HepG2 (cell line): ENCODE results near the gene RFTN1. TPM values are rescaled to one million over a fixed set of nuclear protein-coding genes. Genes with fewer than 3 reads are reported as not detected.

Source experiments
- ATAC-seq: fragments of 200-7000 bp; cut with Tn5 transposase; 3 replicates; pipeline ENCODE4 v1.9.1; 2020; ENCODE audit warnings: mild to moderate bottlenecking, moderate library complexity
- BruUV-seq: library from RNA; stranded (reverse); fragments of 400-500 nt; replicated peaks from 2 replicates; lab custom pipeline; 2021; lab: Mats Ljungman, UMichigan
- CTCF ChIA-PET: fragments of 300-600 bp; formaldehyde crosslinking; extraction: SDS; loops from one replicate; lab custom pipeline; 2021; ENCODE audit warnings: low total read pairs, inconsistent platforms, low intra/inter-chr PET ratio; lab: Yijun Ruan, JAX
- POLR2A ChIA-PET: fragments of 350-600 bp; sonication (Branson Sonifier 250); formaldehyde crosslinking; loops from one replicate; lab custom pipeline; 2020; ENCODE audit warnings: antibody characterized with exemption, inconsistent platforms; lab: Yijun Ruan, JAX
- DNase-seq: peaks from one replicate; pipeline ENCODE4 v3.0.0-alpha.2; 2015; ENCODE audit warnings: low spot score
- FAIRE-seq: peaks from 3 replicates; lab custom pipeline; 2011; peaks lifted over from hg19 to GRCh38; lab: Jason Lieb, UNC
- H2AFZ ChIP-seq: one replicate; pipeline ENCODE4 v1.6.1; 2011; ENCODE audit warnings: low read length, inconsistent platforms
- H3K27ac ChIP-seq: fragments of 300-600 bp; 3 replicates; pipeline ENCODE4 v1.8.0; 2011; ENCODE audit warnings: mixed run types, mild to moderate bottlenecking, mixed read lengths, low read length, inconsistent platforms; ENCODE audit not compliant: insufficient read depth; ENCODE audit errors: extremely low read length
- H3K27me3 ChIP-seq, 2 experiments: fragments of 200-600 bp in 1 of 2; 2 replicates in 1 of 2; 3 replicates in 1 of 2; pipeline versions ENCODE4 v1.6.0 to v1.8.0; 2011; ENCODE audit warnings: low read length in 2 of 2, mild to moderate bottlenecking in 2 of 2, moderate library complexity in 2 of 2, inconsistent platforms in 1 of 2; ENCODE audit not compliant: insufficient read depth in 2 of 2, control insufficient read depth in 1 of 2
- H3K36me3 ChIP-seq, 2 experiments: fragments of 200-600 bp in 1 of 2; replicated peaks in 1 of 2; 2 replicates in 1 of 2; 3 replicates in 1 of 2; pipeline versions ENCODE4 v1.5.1 to v1.8.0; 2011; ENCODE audit warnings: low read length in 2 of 2, inconsistent platforms in 1 of 2; ENCODE audit not compliant: insufficient read depth in 2 of 2, control insufficient read depth in 1 of 2
- H3K4me1 ChIP-seq: 2 replicates; pipeline ENCODE4 v1.5.1; 2012; ENCODE audit warnings: low read length, inconsistent platforms; ENCODE audit not compliant: insufficient read depth
- H3K4me2 ChIP-seq: 2 replicates; pipeline ENCODE4 v1.6.0; 2011; ENCODE audit warnings: low read depth, low read length, inconsistent platforms
- H3K4me3 ChIP-seq, 3 experiments: fragments of 200-600 bp in 1 of 3; sonication (generic), shearing (Covaris generic) in 1 of 3; replicated peaks in 1 of 3; 2 replicates each; pipeline ENCODE4 v1.5.1; 2011 to 2016; ENCODE audit warnings: low read length in 3 of 3, inconsistent platforms in 2 of 3, low read depth in 2 of 3, mild to moderate bottlenecking in 2 of 3, control low read depth in 1 of 3, mixed read lengths in 1 of 3; ENCODE audit not compliant: insufficient read depth in 1 of 3
- H3K79me2 ChIP-seq: one replicate; pipeline ENCODE4 v1.6.1; 2011; ENCODE audit warnings: low read length, inconsistent platforms; ENCODE audit not compliant: insufficient read depth
- H3K9ac ChIP-seq: 2 replicates; pipeline ENCODE4 v1.6.0; 2011; ENCODE audit warnings: mild to moderate bottlenecking, low read depth, low read length, inconsistent platforms; ENCODE audit not compliant: insufficient read depth
- H3K9me3 ChIP-seq: 2 replicates; pipeline ENCODE4 v1.5.1; 2012; ENCODE audit warnings: mild to moderate bottlenecking, low read length
- H4K20me1 ChIP-seq: 2 replicates; pipeline ENCODE4 v1.6.0; 2011; ENCODE audit warnings: inconsistent platforms, mild to moderate bottlenecking, low read length, moderate library complexity; ENCODE audit not compliant: insufficient read depth
- ERF ChIP-seq: IDR thresholded peaks from 2 replicates; pipeline ENCODE4 v1.6.1; 2018; ENCODE audit warnings: missing biosample characterization, missing genetic modification reagents
- FOSL1 ChIP-seq: sonication (generic); formaldehyde crosslinking; IDR thresholded peaks from 2 replicates; pipeline ENCODE4 v1.9.0; 2021; ENCODE audit warnings: missing genetic modification reagents, borderline replicate concordance
- MATR3 ChIP-seq: sonication (generic); formaldehyde crosslinking; IDR thresholded peaks from 2 replicates; pipeline ENCODE4 v1.4.0; 2020; ENCODE audit warnings: missing genetic modification reagents
- MTF2 ChIP-seq: sonication (generic); formaldehyde crosslinking; IDR thresholded peaks from 2 replicates; pipeline ENCODE4 v1.5.0; 2020; ENCODE audit warnings: missing genetic modification reagents, borderline replicate concordance
- ZBTB10 ChIP-seq: sonication (generic); formaldehyde crosslinking; IDR thresholded peaks from 2 replicates; pipeline ENCODE4 v1.4.0; 2020; ENCODE audit warnings: missing genetic modification reagents, borderline replicate concordance
- ZNF230 ChIP-seq: sonication (generic); formaldehyde crosslinking; IDR thresholded peaks from 2 replicates; pipeline ENCODE4 v1.4.0; 2020; ENCODE audit warnings: mild to moderate bottlenecking, missing genetic modification reagents
- ZNF235 ChIP-seq: sonication (generic); formaldehyde crosslinking; IDR thresholded peaks from 2 replicates; pipeline ENCODE4 v1.8.1; 2023; ENCODE audit warnings: mild to moderate bottlenecking, missing genetic modification reagents, borderline replicate concordance
- WGBS: methylation state at CpG from one replicate; pipeline ENCODE4 v1.1.6; 2017; ENCODE audit warnings: low lambda C conversion rate; 5-methylcytosine and 5-hydroxymethylcytosine counted together
- in situ Hi-C: cut with HindIII; loops from 2 replicates; pipeline ENCODE4 v1.10.0; 2017; ENCODE audit warnings: low pct_unique_long_range_greater_than_20kb; ENCODE audit not compliant: extremely low pct_ligation_motif_present
- intact Hi-C: fragments of 100-400 bp; cut with micrococcal nuclease; formaldehyde crosslinking; loops from one replicate; pipeline ENCODE4 v1.10.0; 2022; ENCODE audit not compliant: unreplicated experiment
- polyA plus RNA-seq, 8 experiments: library from polyadenylated mRNA; depleted of rRNA in 3 of 8; stranded (reverse) in 7 of 8; unstranded in 1 of 8; fragments of >200 nt; fragmentation: Illumina TruSeq in 4 of 8; extraction: Trizol in 4 of 8; gene quantifications; 2 replicates each; pipeline versions ENCODE4 v1.2.1 to v1.2.3, GENCODE V29; 2011 to 2016; ENCODE audit warnings: low read depth in 4 of 8, missing spikeins in 1 of 8, mixed read lengths in 1 of 8; ENCODE audit not compliant: insufficient read depth in 1 of 8
- total RNA-seq, 5 experiments: library from RNA; depleted of rRNA; stranded (reverse); fragments of >200 nt; fragmentation: Illumina TruSeq; extraction: Trizol; gene quantifications; 2 replicates each; pipeline ENCODE4 v1.2.3, GENCODE V29; 2016; ENCODE audit warnings: low read depth in 1 of 5

The RFTN1 gene
- total and polyA plus RNA-seq, 2 of the 13 experiments (the other 11 are each of a cell fraction or from before 2014, with no cell fraction given) = not detected

DNA sequence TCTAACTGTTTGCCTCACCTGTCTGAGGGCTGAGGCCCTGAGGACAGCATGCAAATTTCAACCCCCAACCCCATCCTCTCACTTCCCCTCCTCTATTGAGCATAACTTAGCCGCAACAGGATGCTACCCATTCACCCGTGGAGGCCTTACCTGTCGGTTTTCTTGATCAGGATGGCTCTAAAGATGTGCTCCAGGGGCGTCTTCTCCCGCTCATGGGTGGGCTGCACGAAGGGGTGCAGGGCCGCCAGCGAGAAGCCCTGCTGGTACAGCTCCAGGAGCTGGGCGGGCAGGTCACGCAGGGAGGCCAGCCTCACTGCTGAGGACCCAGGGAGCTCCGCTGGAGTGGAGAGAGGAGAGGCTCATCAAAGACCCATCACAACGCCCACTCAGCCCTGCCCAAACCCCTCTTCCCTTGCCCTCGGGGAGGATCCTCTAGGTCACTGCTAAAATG is 79.8 kb downstream of the RFTN1 start:
- Histone ChIP-seq H3K27me3 (peaks cover 1 to 11% of the 10 kb centered on the region in 2 experiments; a peak in 3 of 5 replicates), H3K9ac (no peak overlapping the region), H3K4me3 (no peak overlapping the region), H2AFZ (no peak overlapping the region), H3K27ac (no peak overlapping the region), H3K36me3 (no peaks in the 10 kb centered on the region), H3K4me2 (no peak overlapping the region), H3K4me1 (no peaks in the 10 kb centered on the region), H4K20me1 (no peaks in the 10 kb centered on the region), H3K9me3 (no peaks in the 10 kb centered on the region), H3K79me2 (no peaks in the 10 kb centered on the region)
- FAIRE-seq (no peak), ATAC-seq (no peak), DNase-seq (no peak)
- 5% methylated on average over 7 of the region's 13 CpGs for WGBS
- no peak for TF ChIP-seq ZNF230 (CRISPR knock-in tag)
- no peak for TF ChIP-seq FOSL1
- TF ChIP-seq ZNF235 (CRISPR knock-in tag) = no peak
- TF ChIP-seq ERF (CRISPR knock-in tag) = no peak
- no peak for TF ChIP-seq MATR3
- TF ChIP-seq MTF2 (CRISPR knock-in tag) = no peak
- no peak for TF ChIP-seq ZBTB10
- intact Hi-C loops (no loop called here), in situ Hi-C loops (no loop called here)
- ChIA-PET POLR2A (no interaction called here), CTCF (no interaction called here)
- no TSS peak for BruUV-seq
